OCI-LY1 (cell line): ENCODE data around the gene PPP2R5C.

Source experiments
- H2AFZ ChIP-seq: fragments of 200-600 bp; sonication (generic), shearing (Covaris generic); 2 replicates; pipeline ENCODE4 v1.6.0; 2014; ENCODE audit warnings: antibody characterized with exemption, mild to moderate bottlenecking, low read length
- H3F3A ChIP-seq: fragments of 200-600 bp; sonication (generic), shearing (Covaris generic); 2 replicates; pipeline ENCODE4 v1.6.0; 2014; ENCODE audit warnings: mild to moderate bottlenecking, antibody characterized with exemption, low read length, moderate library complexity; ENCODE audit not compliant: insufficient read depth
- H3K27ac ChIP-seq: fragments of 200-600 bp; sonication (generic); 2 replicates; pipeline ENCODE4 v1.5.1; 2014; ENCODE audit warnings: low read length, mixed run types, mild to moderate bottlenecking, low read depth; ENCODE audit not compliant: poor library complexity, severe bottlenecking
- H3K27me3 ChIP-seq: fragments of 200-600 bp; sonication (generic); 2 replicates; pipeline ENCODE4 v1.6.0; 2014; ENCODE audit warnings: antibody characterized with exemption, mild to moderate bottlenecking, low read length, moderate library complexity; ENCODE audit not compliant: insufficient read depth
- H3K36me3 ChIP-seq: fragments of 200-600 bp; sonication (generic); 2 replicates; pipeline ENCODE4 v1.6.1; 2014; ENCODE audit warnings: mild to moderate bottlenecking, antibody characterized with exemption, low read length, moderate library complexity, mixed read lengths; ENCODE audit not compliant: insufficient read depth
- H3K4me1 ChIP-seq: fragments of 200-600 bp; sonication (generic); 2 replicates; pipeline ENCODE4 v1.5.1; 2014; ENCODE audit warnings: mild to moderate bottlenecking, low read length, moderate library complexity; ENCODE audit not compliant: insufficient read depth, severe bottlenecking
- H3K4me2 ChIP-seq: fragments of 200-600 bp; sonication (generic), shearing (Covaris generic); 2 replicates; pipeline ENCODE4 v1.6.1; 2014; ENCODE audit warnings: low read length
- H3K4me3 ChIP-seq: fragments of 200-600 bp; sonication (generic); 2 replicates; pipeline ENCODE4 v1.5.1; 2014; ENCODE audit warnings: low read length, low read depth, mild to moderate bottlenecking, mixed read lengths; ENCODE audit not compliant: poor library complexity, severe bottlenecking
- H3K79me2 ChIP-seq: fragments of 200-600 bp; shearing (Covaris generic); 2 replicates; pipeline ENCODE4 v1.6.1; 2016; ENCODE audit warnings: mixed run types, low read length, mixed read lengths; ENCODE audit not compliant: insufficient read depth
- H3K9ac ChIP-seq: fragments of 200-600 bp; sonication (generic), shearing (Covaris generic); 2 replicates; pipeline ENCODE4 v1.6.1; 2014; ENCODE audit warnings: mild to moderate bottlenecking, low read length, mixed read lengths
- H3K9me2 ChIP-seq: fragments of 200-600 bp; sonication (generic), shearing (Covaris generic); 2 replicates; pipeline ENCODE4 v1.6.1; 2014; ENCODE audit warnings: low read depth, mild to moderate bottlenecking, low read length, mixed read lengths
- H3K9me3 ChIP-seq: fragments of 200-600 bp; shearing (Covaris generic); 2 replicates; pipeline ENCODE4 v1.6.1; 2014; ENCODE audit warnings: low read length, mixed read lengths
- H4K20me1 ChIP-seq: fragments of 200-600 bp; sonication (generic), shearing (Covaris generic); 2 replicates; pipeline ENCODE4 v1.6.0; 2016; ENCODE audit warnings: mild to moderate bottlenecking, low read length; ENCODE audit not compliant: insufficient read depth
- EZH2 ChIP-seq: fragments of 200-600 bp; sonication (generic), shearing (Covaris generic); IDR thresholded peaks from 2 replicates; pipeline ENCODE4 v1.8.0; 2017; ENCODE audit warnings: borderline replicate concordance, mixed run types, mild to moderate bottlenecking, antibody characterized with exemption, low read length, moderate library complexity, mixed read lengths
- TF ChIP-seq, protein P1 (sequence below): fragments of 200-600 bp; sonication (generic), shearing (Covaris generic); IDR thresholded peaks from 2 replicates; pipeline ENCODE4 v1.5.1; 2017; ENCODE audit warnings: mild to moderate bottlenecking, antibody characterized with exemption, low read length, moderate library complexity, mixed read lengths

Gene PPP2R5C

DNA sequence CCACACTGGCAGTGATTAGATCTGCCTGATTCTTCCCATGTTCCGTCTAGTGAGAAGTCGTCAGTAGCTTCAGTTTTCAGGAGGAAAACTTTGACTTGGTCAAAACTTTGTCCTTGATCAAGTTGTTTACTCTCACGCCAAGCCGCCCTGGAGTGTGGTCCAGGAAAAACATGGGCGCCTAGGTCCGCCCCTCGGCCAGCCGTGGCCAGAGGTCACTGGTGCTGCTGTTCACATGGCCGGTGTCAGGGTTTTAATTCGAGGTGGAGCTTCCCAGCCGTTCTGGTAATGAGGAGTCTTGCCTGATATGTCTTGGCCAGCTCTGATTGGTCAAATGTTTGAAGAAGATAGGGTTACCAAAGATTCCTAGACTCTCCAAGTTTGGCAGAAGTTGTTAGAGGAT, 71.5 kb downstream of the PPP2R5C start:
- Histone ChIP-seq H3K27ac (no peak overlapping the region), H3K9me2 (no peaks in the 10 kb centered on the region), H3K9ac (no peak overlapping the region), H3K79me2 (peaks cover 75% of the 10 kb centered on the region), H3K36me3 (peaks cover 41% of the 10 kb centered on the region), H2AFZ (no peak overlapping the region), H3K27me3 (no peaks in the 10 kb centered on the region), H3K4me2 (no peak overlapping the region), H3K9me3 (no peaks in the 10 kb centered on the region), H4K20me1 (no peaks in the 10 kb centered on the region), H3F3A (no peaks in the 10 kb centered on the region), H3K4me3 (no peak overlapping the region), H3K4me1 (peaks cover 74% of the 10 kb centered on the region)
- TF ChIP-seq, protein P1, sequence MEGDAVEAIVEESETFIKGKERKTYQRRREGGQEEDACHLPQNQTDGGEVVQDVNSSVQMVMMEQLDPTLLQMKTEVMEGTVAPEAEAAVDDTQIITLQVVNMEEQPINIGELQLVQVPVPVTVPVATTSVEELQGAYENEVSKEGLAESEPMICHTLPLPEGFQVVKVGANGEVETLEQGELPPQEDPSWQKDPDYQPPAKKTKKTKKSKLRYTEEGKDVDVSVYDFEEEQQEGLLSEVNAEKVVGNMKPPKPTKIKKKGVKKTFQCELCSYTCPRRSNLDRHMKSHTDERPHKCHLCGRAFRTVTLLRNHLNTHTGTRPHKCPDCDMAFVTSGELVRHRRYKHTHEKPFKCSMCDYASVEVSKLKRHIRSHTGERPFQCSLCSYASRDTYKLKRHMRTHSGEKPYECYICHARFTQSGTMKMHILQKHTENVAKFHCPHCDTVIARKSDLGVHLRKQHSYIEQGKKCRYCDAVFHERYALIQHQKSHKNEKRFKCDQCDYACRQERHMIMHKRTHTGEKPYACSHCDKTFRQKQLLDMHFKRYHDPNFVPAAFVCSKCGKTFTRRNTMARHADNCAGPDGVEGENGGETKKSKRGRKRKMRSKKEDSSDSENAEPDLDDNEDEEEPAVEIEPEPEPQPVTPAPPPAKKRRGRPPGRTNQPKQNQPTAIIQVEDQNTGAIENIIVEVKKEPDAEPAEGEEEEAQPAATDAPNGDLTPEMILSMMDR: no peak
- no peak for TF ChIP-seq EZH2

DNA sequence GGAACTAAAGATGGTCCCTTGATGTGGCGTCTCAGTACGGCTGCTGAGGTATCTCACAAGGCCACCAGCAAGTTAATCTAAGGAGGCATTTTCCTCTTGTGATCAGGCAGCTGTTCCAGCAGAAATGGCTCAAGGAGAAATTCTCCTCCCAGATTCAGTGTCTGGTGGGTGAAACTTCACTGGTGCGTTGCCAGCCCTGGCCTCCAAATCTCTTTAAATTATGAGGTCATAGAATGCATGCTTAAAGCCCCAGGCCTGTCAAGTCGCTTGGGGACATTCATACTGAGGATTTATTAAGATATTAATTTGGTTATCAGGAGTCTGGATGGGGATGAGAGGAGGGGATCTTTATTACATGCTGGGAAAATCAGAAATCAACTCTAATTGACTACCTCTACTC, 72.9 kb downstream of the PPP2R5C start:
- peaks cover 34% of the 10 kb centered on the region for H3K36me3 ChIP-seq
- TF ChIP-seq, protein P1: no peak
- TF ChIP-seq EZH2: no peak
- H3K4me2 ChIP-seq: peak overlapping the region; percentile 55; the same call in 1 of the 2 replicates
- no peaks in the 10 kb centered on the region for H3F3A ChIP-seq
- H3K9me2 ChIP-seq: no peaks in the 10 kb centered on the region
- H2AFZ ChIP-seq: no peak overlapping the region
- peaks cover 84% of the 10 kb centered on the region for H3K4me1 ChIP-seq
- H4K20me1 ChIP-seq: no peaks in the 10 kb centered on the region
- peaks cover 69% of the 10 kb centered on the region for H3K79me2 ChIP-seq
- H3K4me3 ChIP-seq: no peak overlapping the region
- no peaks in the 10 kb centered on the region for H3K9me3 ChIP-seq
- no peaks in the 10 kb centered on the region for H3K27me3 ChIP-seq
- H3K27ac ChIP-seq: peak overlapping the region; percentile 91
- no peak overlapping the region for H3K9ac ChIP-seq

DNA sequence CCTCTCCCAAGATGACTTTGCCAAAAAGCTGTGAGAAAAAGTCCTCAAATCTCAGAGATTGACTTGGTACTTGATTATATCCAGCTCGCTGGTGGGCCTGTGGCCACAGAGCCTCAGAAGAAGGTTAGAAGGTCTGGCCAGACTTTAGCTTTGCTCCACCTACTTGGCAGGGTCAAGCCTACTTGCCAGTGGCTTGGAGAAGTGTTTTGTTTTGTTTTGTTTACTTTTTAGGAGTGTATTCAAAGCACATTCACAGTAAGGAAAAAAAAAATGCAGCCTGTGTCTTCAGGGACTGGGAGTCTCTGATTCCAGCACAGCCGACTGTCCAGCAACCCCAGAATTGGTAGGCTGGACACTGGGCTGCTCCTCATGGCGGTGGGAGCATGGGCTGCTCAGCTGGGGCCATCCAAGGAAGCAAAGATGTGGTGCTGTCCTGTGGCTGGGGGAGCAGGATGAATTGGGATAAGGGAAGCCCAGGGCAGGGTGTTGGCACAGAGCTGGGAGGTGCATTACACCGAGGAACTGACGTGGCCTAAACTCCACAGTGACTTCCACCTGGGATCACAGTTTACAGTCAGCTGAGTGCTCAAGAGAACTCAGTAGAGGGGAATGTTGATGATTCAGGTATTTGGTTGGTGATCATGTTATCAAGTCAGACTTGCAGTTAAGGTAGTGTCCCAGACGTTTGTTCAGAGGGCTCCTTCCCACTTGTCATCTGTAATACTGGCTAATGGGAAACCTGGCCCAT, 73.5 kb downstream of the PPP2R5C start:
- peak overlapping the region; percentile 91 for H3K27ac ChIP-seq
- H3K4me2 ChIP-seq: peak overlapping the region; percentile 55
- peaks cover 66% of the 10 kb centered on the region for H3K79me2 ChIP-seq
- H3K27me3 ChIP-seq: no peaks in the 10 kb centered on the region
- no peaks in the 10 kb centered on the region for H4K20me1 ChIP-seq
- no peaks in the 10 kb centered on the region for H3K9me2 ChIP-seq
- H3K9me3 ChIP-seq: no peaks in the 10 kb centered on the region
- no peaks in the 10 kb centered on the region for H3F3A ChIP-seq
- peaks cover 90% of the 10 kb centered on the region for H3K4me1 ChIP-seq
- peak overlapping the region; percentile 7 for H3K4me3 ChIP-seq
- TF ChIP-seq, protein P1: no peak
- no peak for TF ChIP-seq EZH2
- no peak overlapping the region for H2AFZ ChIP-seq
- H3K9ac ChIP-seq: no peak overlapping the region; the same call in 1 of the 2 replicates
- H3K36me3 ChIP-seq: peaks cover 28% of the 10 kb centered on the region
